ENCODE data around the gene IQUB.

IQUB gene

GRCh38 chr7:123548406-123548805 lies 14.0 kb upstream of the IQUB start:
- no peak overlapping the region for H3K27ac ChIP-seq (replicated peaks)

GRCh38 chr7:123539871-123540270 lies 5.5 kb upstream of the IQUB start:
- no peak for DNase-seq (ENCODE audit: low read depth in 1 of 2, low spot score in 1 of 2)
- Histone ChIP-seq H3K27me3 (ENCODE audit: insufficient read depth, poor library complexity, severe bottlenecking) (no peaks in the 10 kb centered on the region), H3K4me3 (replicated peaks; ENCODE audit: insufficient read depth, low read length) (no peak overlapping the region), H3K27ac (replicated peaks) (no peak overlapping the region)
- no peak for TF ChIP-seq SPI1 (IDR thresholded peaks at IDR 0.05; ENCODE audit: borderline replicate concordance, low read depth)
- TF ChIP-seq REST (IDR thresholded peaks at IDR 0.05; ENCODE audit: insufficient replicate concordance, low read depth), result no peak
- TF ChIP-seq CTCF (IDR thresholded peaks at IDR 0.05; ENCODE audit: insufficient read depth, low read length), result no peak
- no peak for TF ChIP-seq GABPA (IDR thresholded peaks at IDR 0.05; ENCODE audit: low read depth)
- no peak for TF ChIP-seq POLR2AphosphoS5 (IDR thresholded peaks at IDR 0.05; ENCODE audit: low read depth)

More at GRCh38 chr7:123548406-123548805, 14.0 kb upstream of the IQUB start:
- Histone ChIP-seq H3K4me3 (replicated peaks; ENCODE audit: insufficient read depth, low read length) (no peak overlapping the region), H3K27me3 (ENCODE audit: insufficient read depth, poor library complexity, severe bottlenecking) (no peaks in the 10 kb centered on the region)
- no peak for DNase-seq (ENCODE audit: low read depth in 1 of 2, low spot score in 1 of 2)
- TF ChIP-seq GABPA (IDR thresholded peaks at IDR 0.05; ENCODE audit: low read depth) (no peak), REST (IDR thresholded peaks at IDR 0.05; ENCODE audit: insufficient replicate concordance, low read depth) (no peak), CTCF (IDR thresholded peaks at IDR 0.05; ENCODE audit: insufficient read depth, low read length) (no peak), POLR2AphosphoS5 (IDR thresholded peaks at IDR 0.05; ENCODE audit: low read depth) (no peak), SPI1 (IDR thresholded peaks at IDR 0.05; ENCODE audit: borderline replicate concordance, low read depth) (no peak)

GRCh38 chr7:123538897-123539296 lies 4.5 kb upstream of the IQUB start:
- Histone ChIP-seq H3K27ac (replicated peaks) (no peak overlapping the region), H3K27me3 (ENCODE audit: insufficient read depth, poor library complexity, severe bottlenecking) (peaks cover 4% of the 10 kb centered on the region), H3K4me3 (replicated peaks; ENCODE audit: insufficient read depth, low read length) (no peak overlapping the region)
- no peak for TF ChIP-seq REST (IDR thresholded peaks at IDR 0.05; ENCODE audit: insufficient replicate concordance, low read depth)
- TF ChIP-seq POLR2AphosphoS5 (IDR thresholded peaks at IDR 0.05; ENCODE audit: low read depth), result no peak
- DNase-seq (ENCODE audit: low read depth in 1 of 2, low spot score in 1 of 2), result no peak

Measured in HL-60 (cell line).